ENCODE measurements around the gene C2CD2. TPM values are rescaled to one million over a fixed set of nuclear protein-coding genes. Genes with fewer than 3 reads are reported as not detected.

Gene C2CD2
- total RNA-seq, 2 experiments from 2014 or later, result 6.8 to 7.3 TPM

DNA sequence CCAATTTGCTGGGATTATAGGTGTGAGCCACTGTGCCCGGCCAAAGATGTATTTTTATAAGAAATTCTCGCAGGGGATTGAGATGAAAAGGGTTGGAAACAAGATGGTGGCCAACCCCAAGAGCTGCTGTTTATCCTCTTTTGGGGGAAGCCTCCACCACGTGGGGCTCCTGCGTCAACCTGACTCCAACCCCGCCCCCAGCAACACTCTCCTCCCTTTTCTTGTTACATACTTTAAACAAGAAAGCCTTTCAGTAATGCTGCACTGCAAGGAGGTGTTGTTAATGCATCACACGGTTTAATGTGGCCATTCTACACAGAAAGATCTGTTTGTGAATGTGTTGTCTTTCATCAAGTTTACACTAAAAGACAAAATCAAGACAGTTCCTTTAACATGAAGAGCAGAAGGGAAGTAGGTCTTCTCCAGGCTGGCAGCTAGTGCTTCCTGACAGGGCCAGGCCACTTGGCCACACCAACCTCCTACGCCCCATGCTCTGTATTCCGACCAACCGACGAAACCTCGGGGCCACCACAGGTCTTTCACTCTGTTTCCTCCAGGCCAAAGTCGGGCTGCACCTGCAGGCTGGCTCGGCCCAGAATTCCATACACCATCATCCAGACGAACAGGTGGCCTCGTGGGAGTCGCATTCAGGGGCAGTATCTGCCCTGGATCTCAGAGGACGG, 25.9 kb downstream of the C2CD2 start:
- intact Hi-C loops (cut with DNase I, micrococcal nuclease), result loop anchor here in 1 of 2 experiments (10.0 kb wide), 1 partner anchor 307 kb away; no protein-coding TSS in a partner anchor
- CTCF ChIA-PET, result interaction anchor here (0.7 to 1.4 kb wide), 4 partner anchors 28 to 180 kb away, joined by 3 to 4 read pairs (median 4); no protein-coding TSS in a partner anchor
- ATAC-seq (no peak), DNase-seq (peak; percentile 52)
- Mint-ChIP-seq H3K27me3 (no peaks in the 10 kb centered on the region), H3K4me3 (peak overlapping the region; percentile 14), H3K36me3 (ENCODE audit: low read depth) (no peaks in the 10 kb centered on the region), H3K4me1 (peaks cover 50% of the 10 kb centered on the region), H3K9me3 (ENCODE audit: low read depth) (no peaks in the 10 kb centered on the region), H3K27ac (peak overlapping the region; percentile 55)
- POLR2A ChIA-PET, result no interaction called here

DNA sequence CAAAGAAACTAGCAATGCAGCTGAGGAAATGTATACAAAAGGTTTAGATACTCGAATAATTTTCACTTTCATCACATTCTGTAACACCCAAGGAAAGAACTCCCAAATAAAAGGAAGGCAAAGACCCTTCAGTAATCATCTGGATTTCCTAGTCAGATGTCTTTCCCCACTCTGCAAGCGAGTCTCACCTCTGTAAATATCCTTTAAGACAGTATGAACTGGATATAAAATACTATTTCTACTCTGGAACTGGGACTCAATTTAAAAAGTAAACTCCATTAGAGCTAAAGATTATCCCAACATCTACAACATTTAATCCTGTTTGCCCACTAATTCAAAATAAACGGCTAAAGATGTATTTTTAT, 27.0 kb downstream of the C2CD2 start:
- no peak for DNase-seq
- Mint-ChIP-seq H3K27ac (peak overlapping the region; percentile 99), H3K9me3 (ENCODE audit: low read depth) (no peaks in the 10 kb centered on the region), H3K4me3 (peak overlapping the region; percentile 86), H3K27me3 (no peaks in the 10 kb centered on the region), H3K36me3 (ENCODE audit: low read depth) (no peaks in the 10 kb centered on the region), H3K4me1 (peaks cover 55% of the 10 kb centered on the region)
- peak; percentile 15 for ATAC-seq
- intact Hi-C loops (cut with DNase I, micrococcal nuclease), result loop anchor here (1.0 to 10.0 kb wide), 5 partner anchors 25 to 308 kb away; partner anchors contain the start of gene PRDM15 (in 2 of the 2)
- POLR2A ChIA-PET, result interaction anchor here (0.9 kb wide), 1 partner anchor 27 kb away, joined by 6 read pairs; no protein-coding TSS in a partner anchor
- CTCF ChIA-PET, result interaction anchor here (0.7 to 1.3 kb wide), 5 partner anchors 11 to 458 kb away, joined by 3 to 8 read pairs (median 5); no protein-coding TSS in a partner anchor

DNA sequence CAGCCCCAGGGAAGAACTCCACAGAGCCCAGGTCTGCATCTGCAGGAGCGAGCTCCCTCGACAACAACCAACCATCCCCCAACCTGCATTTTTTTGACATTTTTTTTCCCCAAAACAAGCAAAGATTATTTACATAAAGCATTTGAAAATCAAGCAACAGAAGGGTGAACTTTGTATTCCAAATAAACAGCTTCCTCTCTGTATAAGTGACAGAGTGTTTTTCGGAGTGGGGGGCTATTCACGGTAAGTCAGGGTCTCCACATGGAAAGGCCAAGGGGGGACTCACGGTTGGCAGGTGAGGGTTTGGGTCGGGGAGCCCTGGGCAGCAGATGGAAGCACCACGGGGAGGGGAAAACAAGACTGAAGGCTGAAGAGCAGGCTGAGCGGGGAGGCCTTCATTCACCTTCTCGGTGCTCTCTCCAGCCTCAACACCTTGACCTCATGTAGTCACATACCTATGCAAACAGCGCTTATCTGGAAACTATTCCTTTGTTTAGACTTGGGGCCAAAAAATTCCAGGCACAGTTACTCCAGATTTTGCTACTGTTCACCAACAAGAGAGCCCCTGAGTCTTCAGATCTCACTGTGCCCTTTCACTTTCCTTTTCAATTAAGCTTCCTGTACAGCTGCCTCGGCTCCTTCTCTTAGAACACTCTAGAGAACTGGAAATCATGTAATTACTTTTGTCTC, 27.6 kb downstream of the C2CD2 start:
- peak; percentile 82 for ATAC-seq
- no peaks in the 10 kb centered on the region for H3K9me3 Mint-ChIP-seq (ENCODE audit: low read depth)
- peak overlapping the region; percentile 99 for H3K27ac Mint-ChIP-seq
- H3K36me3 Mint-ChIP-seq (ENCODE audit: low read depth), result no peaks in the 10 kb centered on the region
- intact Hi-C loops (cut with DNase I, micrococcal nuclease), result loop anchor here (1.0 to 10.0 kb wide), 5 partner anchors 25 to 309 kb away; partner anchors contain the start of gene PRDM15 (in 2 of the 2)
- POLR2A ChIA-PET, result interaction anchor here (0.9 to 1.2 kb wide), 2 partner anchors 27 to 48 kb away, joined by 6 to 9 read pairs; no protein-coding TSS in a partner anchor
- H3K4me1 Mint-ChIP-seq, result peaks cover 59% of the 10 kb centered on the region
- H3K27me3 Mint-ChIP-seq, result no peaks in the 10 kb centered on the region
- CTCF ChIA-PET, result interaction anchor here (0.6 to 1.3 kb wide), 8 partner anchors 10 to 459 kb away, joined by 3 to 8 read pairs (median 4); no protein-coding TSS in a partner anchor
- peak; percentile 35 for DNase-seq
- peak overlapping the region; percentile 86 for H3K4me3 Mint-ChIP-seq

DNA sequence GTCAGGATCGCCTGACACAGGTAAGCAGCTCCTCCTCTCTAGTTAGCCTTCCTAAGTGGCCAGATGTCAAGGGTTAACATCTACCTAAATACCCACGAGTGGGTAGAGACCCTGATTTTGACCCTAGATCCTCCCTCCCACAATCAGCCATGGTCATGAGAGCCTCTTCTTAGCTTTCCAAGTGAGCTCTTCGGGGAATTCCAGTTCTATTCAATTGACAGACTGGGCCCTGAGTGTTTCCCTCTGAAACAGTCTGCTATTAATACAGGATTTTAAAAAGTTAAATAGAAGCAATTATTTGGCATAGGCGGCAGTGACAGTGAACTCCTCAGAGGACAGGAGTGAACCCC, 28.1 kb downstream of the C2CD2 start:
- ATAC-seq, result no peak
- CTCF ChIA-PET, result interaction anchor here (0.5 to 1.1 kb wide), 5 partner anchors 35 to 238 kb away, joined by 3 to 5 read pairs (median 3); partner anchors contain the start of gene ZBTB21
- H3K27ac Mint-ChIP-seq, result peak overlapping the region; percentile 99
- no peaks in the 10 kb centered on the region for H3K9me3 Mint-ChIP-seq (ENCODE audit: low read depth)
- peak overlapping the region; percentile 86 for H3K4me3 Mint-ChIP-seq
- no peaks in the 10 kb centered on the region for H3K36me3 Mint-ChIP-seq (ENCODE audit: low read depth)
- H3K27me3 Mint-ChIP-seq, result no peaks in the 10 kb centered on the region
- intact Hi-C loops (cut with DNase I, micrococcal nuclease), result loop anchor here (1.0 to 10.0 kb wide), 5 partner anchors 24 to 309 kb away; partner anchors contain the start of gene PRDM15 (in 2 of the 2)
- H3K4me1 Mint-ChIP-seq, result peaks cover 59% of the 10 kb centered on the region
- no peak for DNase-seq
- POLR2A ChIA-PET, result interaction anchor here (1.0 to 1.2 kb wide), 2 partner anchors 48 to 77 kb away, joined by 6 to 9 read pairs; no protein-coding TSS in a partner anchor

DNA sequence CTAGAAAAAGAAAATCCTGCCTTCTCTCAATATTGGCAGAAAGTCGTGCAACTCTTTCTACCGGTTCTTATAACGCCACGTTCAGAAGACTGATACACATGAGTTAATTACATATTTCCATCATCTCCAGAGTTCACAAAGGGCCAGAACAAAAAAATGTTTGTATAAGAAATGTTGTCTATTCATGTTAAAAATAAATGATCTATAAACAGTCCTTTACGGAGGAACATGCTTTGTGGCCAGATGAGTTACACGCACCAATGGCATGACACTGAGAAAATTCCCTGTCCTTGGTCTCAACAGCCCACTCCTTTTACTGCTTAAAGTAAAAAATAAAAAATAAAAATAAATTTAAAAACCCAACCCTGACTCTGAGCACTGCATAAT, 29.5 kb downstream of the C2CD2 start:
- CTCF ChIA-PET, result interaction anchor here (1.1 to 2.0 kb wide), 3 partner anchors 22 to 88 kb away, joined by 3 to 7 read pairs (median 4); no protein-coding TSS in a partner anchor

DNA sequence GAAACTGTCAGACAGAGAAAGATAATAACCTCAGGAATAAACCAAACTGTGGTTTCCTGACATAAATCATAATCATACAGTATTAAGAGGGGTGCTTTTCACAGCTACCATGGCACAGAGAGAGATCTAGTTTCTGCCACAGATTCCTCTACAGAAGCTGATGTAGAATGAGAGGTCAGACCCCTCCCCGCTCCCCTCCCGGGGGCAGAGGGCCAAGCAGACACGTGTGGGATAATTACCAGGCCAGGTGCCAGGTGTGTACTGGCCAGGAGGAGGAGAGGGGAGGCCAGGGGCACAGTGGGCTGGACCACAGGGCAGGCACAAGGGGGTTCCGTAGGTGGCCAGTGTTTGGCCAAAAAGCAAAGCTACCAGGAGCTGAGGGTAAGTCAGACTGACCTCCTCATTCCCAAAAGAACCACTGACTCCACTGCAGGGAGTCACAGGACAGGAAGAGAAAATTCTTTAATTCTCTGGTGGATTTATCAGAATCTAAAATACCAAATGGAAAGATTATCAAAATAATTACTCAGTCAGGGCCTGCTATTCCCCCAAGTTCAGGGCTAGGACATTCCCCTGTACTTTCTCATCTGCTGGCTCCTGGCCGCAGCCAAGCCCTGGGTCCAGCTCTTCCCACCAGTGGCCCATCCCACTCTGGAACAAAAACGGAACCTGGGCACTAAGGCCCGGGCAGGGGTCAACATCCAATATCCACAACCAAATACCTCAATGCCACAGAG, 30.0 kb downstream of the C2CD2 start:
- peak; percentile 51 for ATAC-seq
- Mint-ChIP-seq H3K4me3 (peak overlapping the region; percentile 55), H3K4me1 (peaks cover 59% of the 10 kb centered on the region), H3K36me3 (ENCODE audit: low read depth) (peaks cover 3% of the 10 kb centered on the region), H3K27me3 (no peaks in the 10 kb centered on the region), H3K9me3 (ENCODE audit: low read depth) (no peaks in the 10 kb centered on the region), H3K27ac (peak overlapping the region; percentile 90)
- peak; percentile 41 for DNase-seq
- CTCF ChIA-PET, result interaction anchor here (0.6 to 2.0 kb wide), 7 partner anchors 21 to 184 kb away, joined by 3 to 7 read pairs (median 4); no protein-coding TSS in a partner anchor
- intact Hi-C loops (cut with DNase I, micrococcal nuclease), result loop anchor here (1.0 to 10.0 kb wide), 2 partner anchors 79 to 311 kb away; no protein-coding TSS in a partner anchor
- POLR2A ChIA-PET, result interaction anchor here (0.7 to 0.8 kb wide), 2 partner anchors 33 to 44 kb away, joined by 3 read pairs; partner anchors contain the start of gene PRDM15

More for the DNA sequence above, 29.5 kb downstream of the C2CD2 start:
- H3K27me3 Mint-ChIP-seq, result no peaks in the 10 kb centered on the region
- DNase-seq (no peak), ATAC-seq (no peak)
- no peaks in the 10 kb centered on the region for H3K9me3 Mint-ChIP-seq (ENCODE audit: low read depth)
- H3K27ac Mint-ChIP-seq, result no peak overlapping the region
- H3K4me3 Mint-ChIP-seq, result no peak overlapping the region
- POLR2A ChIA-PET, result interaction anchor here (0.8 kb wide), 1 partner anchor 33 kb away, joined by 3 read pairs; no protein-coding TSS in a partner anchor
- H3K4me1 Mint-ChIP-seq, result peaks cover 59% of the 10 kb centered on the region
- intact Hi-C loops (cut with DNase I, micrococcal nuclease), result loop anchor here in 1 of 2 experiments (10.0 kb wide), 1 partner anchor 310 kb away; no protein-coding TSS in a partner anchor
- no peaks in the 10 kb centered on the region for H3K36me3 Mint-ChIP-seq (ENCODE audit: low read depth)

DNA sequence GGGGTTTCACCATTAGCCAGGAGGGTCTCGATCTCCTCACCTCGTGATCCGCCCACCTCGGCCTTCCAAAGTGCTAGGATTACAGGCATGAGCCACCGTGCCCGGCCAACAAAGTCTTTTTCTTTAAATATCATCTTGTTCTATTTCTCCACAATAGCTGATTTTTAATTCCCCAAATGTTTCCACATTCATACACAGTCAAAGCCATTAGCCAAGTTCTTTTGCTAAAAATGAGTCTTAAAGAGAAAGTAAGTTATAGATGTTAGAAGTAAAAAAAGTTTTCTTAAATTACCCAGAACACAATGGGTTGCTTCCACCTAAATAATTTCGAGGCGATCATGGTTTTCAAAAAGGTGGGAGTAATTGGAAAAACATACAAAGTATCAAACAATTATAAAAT, 30.6 kb downstream of the C2CD2 start:
- ChIA-PET POLR2A (interaction anchor here (0.7 kb wide), 1 partner anchor 44 kb away, joined by 3 read pairs; the partner anchor contains the start of gene PRDM15), CTCF (interaction anchor here (1.1 to 2.0 kb wide), 5 partner anchors 21 to 185 kb away, joined by 3 to 7 read pairs (median 4); no protein-coding TSS in a partner anchor)
- no peaks in the 10 kb centered on the region for H3K9me3 Mint-ChIP-seq (ENCODE audit: low read depth)
- H3K4me1 Mint-ChIP-seq, result peaks cover 54% of the 10 kb centered on the region
- intact Hi-C loops (cut with DNase I, micrococcal nuclease), result loop anchor here (1.0 to 10.0 kb wide), 2 partner anchors 79 to 312 kb away; no protein-coding TSS in a partner anchor
- DNase-seq, result no peak
- H3K27ac Mint-ChIP-seq, result peak overlapping the region; percentile 90
- ATAC-seq, result no peak
- H3K27me3 Mint-ChIP-seq, result no peaks in the 10 kb centered on the region
- peak overlapping the region; percentile 55 for H3K4me3 Mint-ChIP-seq
- peaks cover 5% of the 10 kb centered on the region for H3K36me3 Mint-ChIP-seq (ENCODE audit: low read depth)

DNA sequence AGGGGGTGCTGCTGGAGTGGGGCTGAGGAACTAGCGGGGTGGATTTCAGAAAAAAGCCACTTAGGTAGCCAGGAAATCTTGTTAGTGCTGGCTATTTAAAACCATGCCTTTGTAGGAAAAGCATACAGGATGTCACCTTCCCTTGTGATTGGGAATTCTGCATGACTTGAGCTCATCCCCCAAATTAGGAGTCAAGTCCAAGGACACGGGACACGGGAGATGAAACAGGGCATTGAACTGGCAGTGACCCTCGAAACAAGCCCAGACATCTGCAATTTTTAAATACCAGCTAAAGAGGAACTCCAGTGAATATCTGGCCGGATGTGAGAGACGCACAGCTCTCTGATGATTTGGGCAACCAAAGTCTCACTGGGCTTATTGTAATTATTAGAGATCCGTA, 32.8 kb downstream of the C2CD2 start:
- H3K9me3 Mint-ChIP-seq (ENCODE audit: low read depth), result no peaks in the 10 kb centered on the region
- CTCF ChIA-PET, result interaction anchor here (0.6 to 1.3 kb wide), 2 partner anchors 182 to 197 kb away, joined by 3 to 4 read pairs; no protein-coding TSS in a partner anchor
- H3K4me3 Mint-ChIP-seq, result no peak overlapping the region
- POLR2A ChIA-PET, result no interaction called here
- H3K27ac Mint-ChIP-seq, result no peak overlapping the region
- H3K36me3 Mint-ChIP-seq (ENCODE audit: low read depth), result peaks cover 5% of the 10 kb centered on the region
- intact Hi-C loops (cut with DNase I, micrococcal nuclease), result loop anchor here in 1 of 2 experiments (1.0 to 10.0 kb wide), 2 partner anchors 20 to 314 kb away; no protein-coding TSS in a partner anchor
- DNase-seq, result no peak
- ATAC-seq, result no peak
- no peaks in the 10 kb centered on the region for H3K27me3 Mint-ChIP-seq
- H3K4me1 Mint-ChIP-seq, result peaks cover 40% of the 10 kb centered on the region

DNA sequence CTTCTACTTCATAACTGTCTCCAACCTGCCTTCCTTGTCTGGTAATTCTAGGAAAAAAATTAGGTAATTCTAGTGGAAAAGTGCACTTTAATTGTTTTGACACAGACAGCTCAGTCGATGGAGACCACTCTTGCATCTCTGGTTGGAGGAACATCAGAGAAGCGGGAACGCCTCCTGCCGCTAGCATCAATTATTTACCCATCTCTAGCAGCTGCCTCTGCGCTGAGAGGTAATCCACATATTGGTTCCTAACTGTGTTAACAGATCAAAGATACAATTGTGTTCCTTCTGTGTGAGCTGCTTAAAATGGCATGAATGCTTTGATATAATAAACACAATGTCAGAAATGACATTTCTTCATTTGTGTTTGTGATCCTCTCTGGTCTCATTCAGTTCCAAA, 33.3 kb downstream of the C2CD2 start:
- intact Hi-C loops (cut with DNase I, micrococcal nuclease), result loop anchor here in 1 of 2 experiments (10.0 kb wide), 1 partner anchor 314 kb away; no protein-coding TSS in a partner anchor
- peaks cover 5% of the 10 kb centered on the region for H3K36me3 Mint-ChIP-seq (ENCODE audit: low read depth)
- ATAC-seq (no peak), DNase-seq (no peak)
- ChIA-PET CTCF (interaction anchor here (0.6 to 2.4 kb wide), 3 partner anchors 11 to 183 kb away, joined by 3 to 7 read pairs (median 4); no protein-coding TSS in a partner anchor), POLR2A (no interaction called here)
- H3K27ac Mint-ChIP-seq, result no peak overlapping the region
- H3K4me1 Mint-ChIP-seq, result peaks cover 36% of the 10 kb centered on the region
- H3K27me3 Mint-ChIP-seq, result no peaks in the 10 kb centered on the region
- no peaks in the 10 kb centered on the region for H3K9me3 Mint-ChIP-seq (ENCODE audit: low read depth)
- H3K4me3 Mint-ChIP-seq, result no peak overlapping the region
